ENCODE measurements around the gene PTPRM.

PTPRM gene

DNA sequence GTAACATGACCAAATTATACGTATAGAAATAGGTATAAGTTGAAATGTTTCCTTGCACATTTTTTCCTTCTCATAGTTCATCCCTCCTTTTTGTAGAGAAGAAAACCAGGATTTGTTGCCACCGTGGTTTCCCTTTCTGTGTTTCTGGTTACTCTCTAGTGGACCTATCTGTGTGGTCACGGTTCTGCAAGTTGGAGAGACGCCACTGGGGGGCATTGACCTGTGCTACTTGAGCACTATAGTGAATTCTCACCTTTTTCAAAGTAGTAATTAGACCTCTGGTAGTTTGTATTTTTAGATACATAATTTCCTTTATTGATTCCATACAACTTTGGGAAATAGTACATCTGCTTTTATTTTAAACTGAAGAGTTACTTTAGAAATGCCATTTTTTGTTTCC, 444.8 kb downstream of the PTPRM start:
- ATAC-seq: no peak
- TF ChIP-seq ZFP3 (CRISPR knock-in tag; IDR thresholded peaks at IDR 0.05) (no peak), CSDC2 (CRISPR knock-in tag; IDR thresholded peaks at IDR 0.05) (no peak), ARNTL (CRISPR knock-in tag; IDR thresholded peaks at IDR 0.05; ENCODE audit: borderline replicate concordance, low read depth) (no peak), ZNF8 (CRISPR knock-in tag; IDR thresholded peaks at IDR 0.05) (no peak), TCF4 (CRISPR knock-in tag; IDR thresholded peaks at IDR 0.05; ENCODE audit: borderline replicate concordance) (no peak), GLIS3 (CRISPR knock-in tag; IDR thresholded peaks at IDR 0.05) (no peak), ZFP30 (CRISPR knock-in tag; IDR thresholded peaks at IDR 0.05) (no peak), OSR1 (CRISPR knock-in tag; IDR thresholded peaks at IDR 0.05) (no peak), SNAI2 (CRISPR knock-in tag; IDR thresholded peaks at IDR 0.05) (no peak), ZNF70 (CRISPR knock-in tag; IDR thresholded peaks at IDR 0.05) (no peak), ZNF565 (CRISPR knock-in tag; conservative IDR thresholded peaks at IDR 0.05; ENCODE audit: low read depth) (no peak), RARB (CRISPR knock-in tag; IDR thresholded peaks at IDR 0.05) (no peak), ISL1 (CRISPR knock-in tag; IDR thresholded peaks at IDR 0.05) (no peak), TOX (CRISPR knock-in tag; IDR thresholded peaks at IDR 0.05; ENCODE audit: borderline replicate concordance) (no peak)
- TF ChIP-seq, protein P1, sequence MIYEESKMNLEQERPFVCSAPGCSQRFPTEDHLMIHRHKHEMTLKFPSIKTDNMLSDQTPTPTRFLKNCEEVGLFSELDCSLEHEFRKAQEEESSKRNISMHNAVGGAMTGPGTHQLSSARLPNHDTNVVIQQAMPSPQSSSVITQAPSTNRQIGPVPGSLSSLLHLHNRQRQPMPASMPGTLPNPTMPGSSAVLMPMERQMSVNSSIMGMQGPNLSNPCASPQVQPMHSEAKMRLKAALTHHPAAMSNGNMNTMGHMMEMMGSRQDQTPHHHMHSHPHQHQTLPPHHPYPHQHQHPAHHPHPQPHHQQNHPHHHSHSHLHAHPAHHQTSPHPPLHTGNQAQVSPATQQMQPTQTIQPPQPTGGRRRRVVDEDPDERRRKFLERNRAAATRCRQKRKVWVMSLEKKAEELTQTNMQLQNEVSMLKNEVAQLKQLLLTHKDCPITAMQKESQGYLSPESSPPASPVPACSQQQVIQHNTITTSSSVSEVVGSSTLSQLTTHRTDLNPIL (CRISPR knock-in tag; IDR thresholded peaks at IDR 0.05; ENCODE audit: low read depth): no peak
- TF ChIP-seq, protein P2, sequence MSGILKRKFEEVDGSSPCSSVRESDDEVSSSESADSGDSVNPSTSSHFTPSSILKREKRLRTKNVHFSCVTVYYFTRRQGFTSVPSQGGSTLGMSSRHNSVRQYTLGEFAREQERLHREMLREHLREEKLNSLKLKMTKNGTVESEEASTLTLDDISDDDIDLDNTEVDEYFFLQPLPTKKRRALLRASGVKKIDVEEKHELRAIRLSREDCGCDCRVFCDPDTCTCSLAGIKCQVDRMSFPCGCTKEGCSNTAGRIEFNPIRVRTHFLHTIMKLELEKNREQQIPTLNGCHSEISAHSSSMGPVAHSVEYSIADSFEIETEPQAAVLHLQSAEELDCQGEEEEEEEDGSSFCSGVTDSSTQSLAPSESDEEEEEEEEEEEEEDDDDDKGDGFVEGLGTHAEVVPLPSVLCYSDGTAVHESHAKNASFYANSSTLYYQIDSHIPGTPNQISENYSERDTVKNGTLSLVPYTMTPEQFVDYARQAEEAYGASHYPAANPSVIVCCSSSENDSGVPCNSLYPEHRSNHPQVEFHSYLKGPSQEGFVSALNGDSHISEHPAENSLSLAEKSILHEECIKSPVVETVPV (CRISPR knock-in tag; IDR thresholded peaks at IDR 0.05): no peak
- TF ChIP-seq, protein P3, sequence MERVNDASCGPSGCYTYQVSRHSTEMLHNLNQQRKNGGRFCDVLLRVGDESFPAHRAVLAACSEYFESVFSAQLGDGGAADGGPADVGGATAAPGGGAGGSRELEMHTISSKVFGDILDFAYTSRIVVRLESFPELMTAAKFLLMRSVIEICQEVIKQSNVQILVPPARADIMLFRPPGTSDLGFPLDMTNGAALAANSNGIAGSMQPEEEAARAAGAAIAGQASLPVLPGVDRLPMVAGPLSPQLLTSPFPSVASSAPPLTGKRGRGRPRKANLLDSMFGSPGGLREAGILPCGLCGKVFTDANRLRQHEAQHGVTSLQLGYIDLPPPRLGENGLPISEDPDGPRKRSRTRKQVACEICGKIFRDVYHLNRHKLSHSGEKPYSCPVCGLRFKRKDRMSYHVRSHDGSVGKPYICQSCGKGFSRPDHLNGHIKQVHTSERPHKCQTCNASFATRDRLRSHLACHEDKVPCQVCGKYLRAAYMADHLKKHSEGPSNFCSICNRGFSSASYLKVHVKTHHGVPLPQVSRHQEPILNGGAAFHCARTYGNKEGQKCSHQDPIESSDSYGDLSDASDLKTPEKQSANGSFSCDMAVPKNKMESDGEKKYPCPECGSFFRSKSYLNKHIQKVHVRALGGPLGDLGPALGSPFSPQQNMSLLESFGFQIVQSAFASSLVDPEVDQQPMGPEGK (CRISPR knock-in tag; IDR thresholded peaks at IDR 0.05; ENCODE audit: borderline replicate concordance): no peak

DNA sequence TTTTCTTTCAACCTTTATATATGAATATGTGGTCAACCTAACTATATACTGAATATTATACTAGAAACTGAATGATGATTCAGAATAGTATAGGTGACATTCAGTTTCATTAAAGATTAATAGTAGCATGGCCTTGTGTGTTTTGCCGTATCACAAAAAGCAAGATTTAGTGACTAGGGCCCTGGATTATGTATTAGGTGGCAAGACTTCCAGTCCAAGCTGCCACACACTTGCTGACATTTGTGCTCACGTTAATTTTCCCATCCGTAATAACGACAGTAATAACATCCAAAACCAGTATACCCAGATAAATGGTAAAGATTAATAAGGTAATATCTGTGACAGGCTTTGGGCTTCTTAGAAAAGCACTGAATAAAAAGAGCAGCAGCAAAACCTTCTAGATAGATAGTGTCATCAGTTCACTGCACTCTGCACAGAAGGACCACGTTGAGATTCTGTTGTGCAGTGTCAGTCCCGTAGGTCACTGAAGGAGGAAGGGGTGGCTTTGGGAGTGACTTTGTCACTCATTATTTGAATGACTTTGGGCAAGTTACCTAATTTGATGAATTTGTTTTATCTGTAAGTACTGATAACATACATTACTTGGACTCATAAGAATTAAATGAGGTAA, 451.7 kb downstream of the PTPRM start:
- ATAC-seq: no peak
- TF ChIP-seq, protein P2 (CRISPR knock-in tag; IDR thresholded peaks at IDR 0.05): no peak
- TF ChIP-seq, protein P1 (CRISPR knock-in tag; IDR thresholded peaks at IDR 0.05; ENCODE audit: low read depth): no peak
- no peak for TF ChIP-seq TCF4 (CRISPR knock-in tag; IDR thresholded peaks at IDR 0.05; ENCODE audit: borderline replicate concordance)
- TF ChIP-seq ISL1 (CRISPR knock-in tag; IDR thresholded peaks at IDR 0.05): no peak
- TF ChIP-seq ZFP30 (CRISPR knock-in tag; IDR thresholded peaks at IDR 0.05): no peak
- no peak for TF ChIP-seq ZC3H10 (CRISPR knock-in tag; IDR thresholded peaks at IDR 0.05)
- TF ChIP-seq GLIS3 (CRISPR knock-in tag; IDR thresholded peaks at IDR 0.05): no peak
- no peak for TF ChIP-seq ZNF70 (CRISPR knock-in tag; IDR thresholded peaks at IDR 0.05)
- no peak for TF ChIP-seq ARNTL (CRISPR knock-in tag; IDR thresholded peaks at IDR 0.05; ENCODE audit: borderline replicate concordance, low read depth)

DNA sequence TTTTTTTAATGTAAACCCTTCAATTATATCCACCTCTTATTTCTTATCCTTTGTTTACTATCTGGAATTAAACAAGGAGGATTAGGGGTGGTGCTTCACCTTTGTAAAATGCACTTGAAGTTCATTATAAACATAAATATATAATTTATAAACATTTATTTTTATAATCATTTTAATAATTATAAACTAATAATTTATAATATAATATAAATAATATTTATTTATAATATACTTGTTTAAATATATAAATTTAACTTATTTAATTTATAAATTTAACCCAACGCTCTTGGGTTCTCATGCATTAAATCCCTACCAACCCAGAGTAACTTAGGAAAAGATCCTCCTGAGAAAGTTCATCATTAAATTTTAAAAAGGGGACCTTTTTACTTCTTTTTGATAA, 452.5 kb downstream of the PTPRM start:
- no peak for ATAC-seq
- TF ChIP-seq CSDC2 (CRISPR knock-in tag; IDR thresholded peaks at IDR 0.05): no peak

DNA sequence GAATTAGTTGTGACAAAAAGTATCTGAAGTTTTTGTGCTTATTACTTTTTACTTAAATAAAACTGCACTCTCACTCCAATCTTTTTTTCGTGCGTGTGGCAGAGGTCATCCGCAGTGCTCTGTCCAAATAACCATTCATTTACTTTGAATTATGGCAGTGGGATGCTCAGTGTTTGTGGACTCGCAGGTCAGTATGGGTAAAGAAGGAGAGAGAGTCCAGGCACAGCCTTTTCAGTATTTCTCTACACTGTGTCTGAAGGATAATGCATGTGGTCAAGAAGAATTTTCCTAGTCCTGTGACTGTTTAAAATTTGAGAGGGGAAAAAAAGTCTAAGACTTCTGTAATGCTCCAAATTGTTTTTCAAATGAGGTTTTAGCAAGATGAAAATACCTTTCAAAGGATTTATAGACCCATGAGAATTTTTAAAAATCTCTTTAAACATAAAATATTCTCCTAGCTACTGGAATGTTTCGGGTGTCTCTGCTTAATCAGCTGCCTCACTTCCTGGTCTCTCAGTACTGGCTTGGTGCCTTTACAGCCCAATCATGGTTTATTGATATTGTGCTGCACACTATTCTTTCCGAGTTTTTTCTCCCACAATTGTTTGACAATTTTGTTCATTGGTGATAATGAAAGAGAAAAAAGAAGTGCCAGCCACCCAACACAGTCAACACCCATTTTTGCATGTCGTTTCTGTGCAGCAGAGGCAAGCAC, 453.2 kb downstream of the PTPRM start:
- TF ChIP-seq ISL1 (CRISPR knock-in tag; IDR thresholded peaks at IDR 0.05) (no peak), SNAI2 (CRISPR knock-in tag; IDR thresholded peaks at IDR 0.05) (no peak), ZNF70 (CRISPR knock-in tag; IDR thresholded peaks at IDR 0.05) (no peak), ZNF8 (CRISPR knock-in tag; IDR thresholded peaks at IDR 0.05) (no peak), TCF4 (CRISPR knock-in tag; IDR thresholded peaks at IDR 0.05; ENCODE audit: borderline replicate concordance) (no peak)
- TF ChIP-seq, protein P1 (CRISPR knock-in tag; IDR thresholded peaks at IDR 0.05; ENCODE audit: low read depth): no peak
- TF ChIP-seq, protein P2 (CRISPR knock-in tag; IDR thresholded peaks at IDR 0.05): no peak
- TF ChIP-seq, protein P4, sequence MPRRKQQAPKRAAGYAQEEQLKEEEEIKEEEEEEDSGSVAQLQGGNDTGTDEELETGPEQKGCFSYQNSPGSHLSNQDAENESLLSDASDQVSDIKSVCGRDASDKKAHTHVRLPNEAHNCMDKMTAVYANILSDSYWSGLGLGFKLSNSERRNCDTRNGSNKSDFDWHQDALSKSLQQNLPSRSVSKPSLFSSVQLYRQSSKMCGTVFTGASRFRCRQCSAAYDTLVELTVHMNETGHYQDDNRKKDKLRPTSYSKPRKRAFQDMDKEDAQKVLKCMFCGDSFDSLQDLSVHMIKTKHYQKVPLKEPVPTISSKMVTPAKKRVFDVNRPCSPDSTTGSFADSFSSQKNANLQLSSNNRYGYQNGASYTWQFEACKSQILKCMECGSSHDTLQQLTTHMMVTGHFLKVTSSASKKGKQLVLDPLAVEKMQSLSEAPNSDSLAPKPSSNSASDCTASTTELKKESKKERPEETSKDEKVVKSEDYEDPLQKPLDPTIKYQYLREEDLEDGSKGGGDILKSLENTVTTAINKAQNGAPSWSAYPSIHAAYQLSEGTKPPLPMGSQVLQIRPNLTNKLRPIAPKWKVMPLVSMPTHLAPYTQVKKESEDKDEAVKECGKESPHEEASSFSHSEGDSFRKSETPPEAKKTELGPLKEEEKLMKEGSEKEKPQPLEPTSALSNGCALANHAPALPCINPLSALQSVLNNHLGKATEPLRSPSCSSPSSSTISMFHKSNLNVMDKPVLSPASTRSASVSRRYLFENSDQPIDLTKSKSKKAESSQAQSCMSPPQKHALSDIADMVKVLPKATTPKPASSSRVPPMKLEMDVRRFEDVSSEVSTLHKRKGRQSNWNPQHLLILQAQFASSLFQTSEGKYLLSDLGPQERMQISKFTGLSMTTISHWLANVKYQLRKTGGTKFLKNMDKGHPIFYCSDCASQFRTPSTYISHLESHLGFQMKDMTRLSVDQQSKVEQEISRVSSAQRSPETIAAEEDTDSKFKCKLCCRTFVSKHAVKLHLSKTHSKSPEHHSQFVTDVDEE (CRISPR knock-in tag; IDR thresholded peaks at IDR 0.05): no peak
- ATAC-seq: no peak

Data from SK-N-SH treated with all-trans-retinoic acid at 6 μM for 48 hours (cell line).